COLO668 (cell line): ENCODE data around the gene CACNA1H.

Source experiments
- DNase-seq: peaks from one replicate; lab custom pipeline; 2025; ENCODE audit not compliant: unreplicated experiment; lab: John Stamatoyannopoulos, UW

The CACNA1H gene

GRCh38 chr16:1140582-1141162 is 12.2 kb upstream of the CACNA1H start:
- DNase-seq, result no peak

- DNase-seq, result no peak
Measured at GRCh38 chr16:1141191-1141590, 11.7 kb upstream of the CACNA1H start.

- no peak for DNase-seq
Measured at GRCh38 chr16:1141716-1142115, 11.2 kb upstream of the CACNA1H start.

DNA sequence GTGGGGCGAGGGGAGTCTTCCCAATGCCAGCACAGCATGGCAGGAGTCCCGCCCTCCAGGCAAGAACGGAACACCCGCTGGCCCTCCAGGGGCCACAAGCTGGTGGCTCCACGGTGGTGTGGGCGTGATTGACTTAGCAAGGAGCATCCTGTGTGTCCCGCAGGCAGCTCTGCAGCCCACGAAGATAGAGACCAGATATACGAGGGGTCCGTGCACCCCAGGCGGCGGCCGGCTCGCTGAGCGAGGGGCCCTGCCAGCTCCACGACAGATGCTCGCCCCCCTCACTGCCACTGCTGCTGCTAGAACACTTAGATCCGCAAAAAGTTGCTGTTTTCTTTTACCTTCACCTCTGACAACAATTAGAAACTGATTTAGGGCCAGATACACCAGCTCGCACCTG is 10.0 kb upstream of the CACNA1H start:
- DNase-seq, result no peak

- DNase-seq, result no peak
Measured at GRCh38 chr16:1143761-1144450, 9.0 kb upstream of the CACNA1H start.

- peak; percentile 67 for DNase-seq
Measured at GRCh38 chr16:1144476-1145382, 8.2 kb upstream of the CACNA1H start.

- DNase-seq, result peak; percentile 67
Measured at GRCh38 chr16:1145383-1146100, 7.4 kb upstream of the CACNA1H start.

GRCh38 chr16:1146409-1146808 is 6.5 kb upstream of the CACNA1H start:
- peak; percentile 55 for DNase-seq

DNA sequence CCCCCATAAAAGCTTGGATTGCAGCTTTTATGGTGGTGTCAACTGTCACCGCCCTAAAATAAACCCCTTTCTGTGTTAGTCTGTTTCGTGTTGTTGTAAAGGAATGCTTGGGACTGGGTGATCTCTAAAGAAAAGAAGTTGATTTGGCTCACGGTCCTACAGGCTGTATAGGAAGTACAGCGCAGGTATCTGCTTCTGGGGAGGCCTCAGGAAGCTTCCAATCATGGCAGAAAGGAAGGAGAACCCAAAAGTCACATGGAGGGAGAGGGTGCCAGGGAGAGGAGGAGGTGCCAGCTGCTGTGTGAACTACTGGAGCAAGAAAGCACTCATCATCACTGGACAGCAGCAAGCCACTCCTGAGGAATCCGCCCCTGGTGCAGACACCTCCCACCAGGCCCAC is 5.9 kb upstream of the CACNA1H start:
- DNase-seq, result no peak

DNA sequence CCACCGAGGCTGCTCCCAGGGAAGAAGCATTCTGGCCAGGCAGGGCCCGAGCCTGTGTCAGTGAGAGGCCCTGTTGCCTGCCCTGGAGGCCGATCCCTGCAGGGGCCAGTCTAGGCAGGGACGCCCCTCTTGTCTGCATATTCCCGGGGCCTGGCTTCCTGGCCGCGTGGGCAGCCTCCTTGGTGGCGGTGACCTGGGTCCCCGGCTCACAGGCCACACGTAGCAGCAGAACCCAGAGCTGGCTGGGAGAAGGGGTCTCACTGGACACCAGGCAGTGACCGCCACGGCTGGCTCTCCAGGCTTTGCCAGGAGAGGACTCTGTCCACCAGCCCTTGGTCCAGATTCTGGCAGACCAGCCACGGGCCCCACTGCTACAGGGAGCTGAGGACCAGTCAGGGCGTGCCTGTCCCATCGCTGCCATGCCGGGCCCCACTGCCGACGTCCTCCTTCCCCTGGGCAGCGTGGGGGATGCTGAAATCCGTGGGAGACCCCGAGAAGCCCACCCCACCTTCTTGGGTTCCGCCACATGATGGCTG is 3.7 kb upstream of the CACNA1H start:
- no peak for DNase-seq

GRCh38 chr16:1150511-1150982 is 2.4 kb upstream of the CACNA1H start:
- peak; percentile 36 for DNase-seq

GRCh38 chr16:1151424-1152122 is 1.3 kb upstream of the CACNA1H start:
- DNase-seq, result no peak

DNA sequence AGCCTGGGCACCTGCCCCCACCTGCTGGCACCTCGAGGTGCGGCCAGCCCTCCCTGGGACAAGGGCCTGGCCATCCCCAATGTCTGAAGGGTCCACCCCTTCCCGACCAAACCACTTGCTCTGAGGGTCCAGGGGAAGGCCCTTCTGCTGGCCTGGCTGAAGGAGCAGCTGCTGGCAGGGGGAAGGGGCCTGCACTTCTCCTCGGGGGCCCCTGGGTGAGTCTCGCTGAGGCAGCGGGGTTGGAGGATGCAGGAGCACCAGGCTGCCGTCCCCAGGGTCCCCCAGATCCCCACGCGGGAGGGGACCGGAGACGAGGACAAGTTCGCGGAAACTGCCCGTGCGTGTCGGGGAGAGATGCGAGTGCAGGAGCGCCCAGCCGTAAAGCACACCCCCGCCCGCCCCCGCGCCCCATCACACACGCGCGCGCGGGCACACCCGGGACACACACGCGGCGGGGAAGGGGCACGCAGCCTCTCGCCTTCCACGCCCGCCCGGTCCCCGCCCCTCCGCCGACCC is 725 bp upstream of the CACNA1H start:
- DNase-seq, result peak; percentile 22

DNA sequence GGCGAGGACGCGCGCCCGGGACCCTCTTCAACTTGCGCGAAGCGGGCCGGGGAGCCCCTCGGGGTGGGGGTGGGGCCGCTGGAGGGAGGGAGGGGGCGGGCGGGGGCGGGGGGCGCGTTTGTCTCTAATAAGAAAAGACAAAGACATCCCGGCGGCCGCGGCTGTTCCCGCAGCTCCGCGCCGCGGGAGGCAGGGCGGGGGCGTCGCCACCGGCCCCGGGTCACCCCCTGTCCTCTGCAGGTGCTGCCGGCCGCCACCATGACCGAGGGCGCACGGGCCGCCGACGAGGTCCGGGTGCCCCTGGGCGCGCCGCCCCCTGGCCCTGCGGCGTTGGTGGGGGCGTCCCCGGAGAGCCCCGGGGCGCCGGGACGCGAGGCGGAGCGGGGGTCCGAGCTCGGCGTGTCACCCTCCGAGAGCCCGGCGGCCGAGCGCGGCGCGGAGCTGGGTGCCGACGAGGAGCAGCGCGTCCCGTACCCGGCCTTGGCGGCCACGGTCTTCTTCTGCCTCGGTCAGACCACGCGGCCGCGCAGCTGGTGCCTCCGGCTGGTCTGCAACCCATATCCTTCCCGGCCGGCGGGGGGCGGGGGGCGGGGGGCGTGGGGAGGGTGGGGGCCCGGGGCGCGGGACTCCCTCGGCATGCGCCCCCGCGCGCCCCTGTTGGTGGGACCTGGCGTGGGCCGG is 714 bp downstream of the CACNA1H start:
- peak; percentile 43 for DNase-seq

DNA sequence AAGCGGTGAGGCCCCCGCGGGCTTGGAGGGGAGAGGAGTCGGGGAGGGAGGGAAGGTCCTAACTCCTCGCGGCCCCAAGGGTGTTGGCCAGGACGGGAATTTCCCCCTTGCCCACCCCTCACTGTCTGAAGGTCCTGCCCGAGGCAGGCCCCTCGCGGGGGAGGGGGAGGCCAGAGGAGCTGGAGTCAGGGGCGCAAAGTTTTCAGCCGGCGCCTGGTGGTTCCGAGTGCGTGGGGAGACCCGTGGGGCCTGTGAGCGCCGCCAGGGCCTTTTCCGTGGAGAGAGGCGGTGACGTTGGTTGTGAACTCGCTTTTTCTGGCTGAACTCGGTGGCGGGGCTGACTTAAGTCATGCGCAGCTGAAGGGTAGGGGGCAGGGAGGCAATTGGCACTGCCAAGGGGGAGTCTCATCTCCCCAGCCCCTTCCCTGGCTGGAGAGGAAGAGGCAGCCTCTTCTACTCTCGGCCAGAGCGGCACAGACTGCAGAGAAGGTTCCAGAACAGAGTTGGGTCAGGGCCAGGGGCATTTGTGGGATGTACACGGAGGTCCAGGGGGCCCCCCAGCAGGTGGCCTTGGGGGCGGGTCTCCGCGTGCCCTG is 1.5 kb downstream of the CACNA1H start:
- peak; percentile 20 for DNase-seq

GRCh38 chr16:1154887-1155331 is 2.0 kb downstream of the CACNA1H start:
- peak; percentile 14 for DNase-seq

GRCh38 chr16:1155353-1156054 is 2.6 kb downstream of the CACNA1H start:
- peak; percentile 43 for DNase-seq
